ENCODE data around the gene PLXNB2. TPM values are rescaled to one million over a fixed set of nuclear protein-coding genes. Genes with fewer than 3 reads are reported as not detected.

Gene PLXNB2
- polyA plus RNA-seq, 3 donors, result 38.2 to 368 (median 70.5) TPM

- H3K27ac Mint-ChIP-seq, result peak overlapping the region in 5 of 7 donors; percentile 11 to 68 (median 45)
- H3K4me3 Mint-ChIP-seq, result no peak overlapping the region
- H2AFZ ChIP-seq (ENCODE audit: insufficient read depth, low read depth, low read length, poor library complexity, severe bottlenecking), result no peak overlapping the region
- peaks cover 0 to 3% (median 0%) of the 10 kb centered on the region in 3 donors for H3K27me3 Mint-ChIP-seq (ENCODE audit: low read depth in 3 of 3)
- peaks cover 66% of the 10 kb centered on the region for H3K4me1 Mint-ChIP-seq
- H3K36me3 Mint-ChIP-seq, result peaks cover 25 to 52% of the 10 kb centered on the region in 2 donors
- peaks cover 60 to 90% of the 10 kb centered on the region in 2 donors for H3K4me1 ChIP-seq (ENCODE audit: control insufficient read depth in 1 of 2, insufficient read depth in 2 of 2, low read length in 2 of 2)
- H3K27me3 ChIP-seq (ENCODE audit: control insufficient read depth in 2 of 2, insufficient read depth in 2 of 2, low read length in 2 of 2), result no peaks in the 10 kb centered on the region
- WGBS (ENCODE audit: insufficient coverage), result 90% methylated on average over 27 of the region's 29 CpGs
- DNase-seq, result no peak
- peaks cover 100% of the 10 kb centered on the region for H3K79me2 ChIP-seq (ENCODE audit: insufficient read depth, low read length)
- H3K4me2 ChIP-seq (replicated peaks; ENCODE audit: extremely low read depth, low read length, poor library complexity, severe bottlenecking), result no peak overlapping the region
- intact Hi-C loops (cut with micrococcal nuclease), result no loop called here
- no peaks in the 10 kb centered on the region for H3K9me3 Mint-ChIP-seq
- no peak overlapping the region for H3K27ac ChIP-seq (ENCODE audit: low read depth in 1 of 2, low read length in 2 of 2)
- H3K4me3 ChIP-seq (replicated peaks in 1 of 3; ENCODE audit: low read depth in 2 of 3, low read length in 3 of 3), result no peak overlapping the region
- peaks cover 100% of the 10 kb centered on the region for H4K20me1 ChIP-seq (ENCODE audit: insufficient read depth, low read length)
- H3K9ac ChIP-seq (ENCODE audit: insufficient read depth, low read length, poor library complexity, severe bottlenecking), result no peak overlapping the region
- no peaks in the 10 kb centered on the region for H3K9me3 ChIP-seq (replicated peaks in 1 of 2; ENCODE audit: control insufficient read depth in 1 of 2, insufficient read depth in 1 of 2, low read length in 2 of 2)
- H3K36me3 ChIP-seq (replicated peaks in 1 of 2; ENCODE audit: control insufficient read depth in 1 of 2, insufficient read depth in 2 of 2, low read length in 2 of 2), result peaks cover 26 to 28% of the 10 kb centered on the region in 2 donors
- no peak for TF ChIP-seq CTCF (IDR thresholded peaks at IDR 0.05)
These were observed 10.6 kb downstream of the PLXNB2 start for GRCh38 chr22:50296658-50297490.

DNA sequence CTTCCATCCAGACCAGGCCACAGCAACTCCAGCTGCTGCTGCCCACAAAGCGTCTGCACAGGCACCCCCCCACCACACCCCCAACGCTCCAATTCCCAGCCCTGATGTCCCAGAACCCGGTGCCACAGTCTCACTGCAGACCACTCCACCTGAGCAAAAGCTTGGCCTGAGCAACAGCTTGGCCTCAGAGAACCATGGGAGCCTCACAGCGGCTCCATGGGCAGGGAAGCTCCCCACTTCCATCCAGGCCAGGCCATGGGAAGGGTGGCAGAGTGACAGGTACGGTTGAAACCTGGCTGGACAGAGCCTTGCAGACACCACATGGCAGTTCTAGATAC is 13.2 kb downstream of the PLXNB2 start:
- Histone ChIP-seq H3K4me1 (ENCODE audit: control insufficient read depth in 1 of 2, insufficient read depth in 2 of 2, low read length in 2 of 2) (peaks cover 41 to 65% of the 10 kb centered on the region in 2 donors), H3K27me3 (ENCODE audit: control insufficient read depth in 2 of 2, insufficient read depth in 2 of 2, low read length in 2 of 2) (no peaks in the 10 kb centered on the region), H2AFZ (ENCODE audit: insufficient read depth, low read depth, low read length, poor library complexity, severe bottlenecking) (no peak overlapping the region), H3K4me2 (replicated peaks; ENCODE audit: extremely low read depth, low read length, poor library complexity, severe bottlenecking) (peak overlapping the region; percentile 55), H4K20me1 (ENCODE audit: insufficient read depth, low read length) (peaks cover 100% of the 10 kb centered on the region), H3K9me3 (replicated peaks in 1 of 2; ENCODE audit: control insufficient read depth in 1 of 2, insufficient read depth in 1 of 2, low read length in 2 of 2) (no peaks in the 10 kb centered on the region), H3K27ac (ENCODE audit: low read depth in 1 of 2, low read length in 2 of 2) (peak overlapping the region; percentile 7 to 11), H3K9ac (ENCODE audit: insufficient read depth, low read length, poor library complexity, severe bottlenecking) (peak overlapping the region; percentile 32), H3K79me2 (ENCODE audit: insufficient read depth, low read length) (peaks cover 100% of the 10 kb centered on the region), H3K36me3 (replicated peaks in 1 of 2; ENCODE audit: control insufficient read depth in 1 of 2, insufficient read depth in 2 of 2, low read length in 2 of 2) (peaks cover 45% of the 10 kb centered on the region in 2 donors), H3K4me3 (replicated peaks in 1 of 3; ENCODE audit: low read depth in 2 of 3, low read length in 3 of 3) (peak overlapping the region in 1 of 3 experiments; percentile 54)
- no peak for DNase-seq
- Mint-ChIP-seq H3K27me3 (ENCODE audit: low read depth in 3 of 3) (peaks cover 0 to 2% (median 0%) of the 10 kb centered on the region in 3 donors), H3K27ac (peak overlapping the region in 1 of 7 donors; percentile 41), H3K9me3 (no peaks in the 10 kb centered on the region), H3K4me1 (peaks cover 55% of the 10 kb centered on the region), H3K4me3 (peak overlapping the region; percentile 63), H3K36me3 (peaks cover 38 to 70% of the 10 kb centered on the region in 2 donors)
- no peak for TF ChIP-seq CTCF (IDR thresholded peaks at IDR 0.05)
- 46% methylated on average over 4 of the region's 5 CpGs for WGBS (ENCODE audit: insufficient coverage)
- intact Hi-C loops (cut with micrococcal nuclease), result loop anchor here (5.0 kb wide), 1 partner anchor 33 kb away; the partner anchor contains the start of gene DENND6B (in 2 of the 2)
